Subcutaneous abdominal adipose tissue (tissue), 5 donors: ENCODE measurements around the gene TCERG1.

Source experiments
- H3K27ac ChIP-seq: one replicate; pipeline ENCODE4 v1.7.0; 2013; ENCODE audit warnings: low read depth, mild to moderate bottlenecking, inconsistent platforms, low read length, moderate library complexity
- H3K27me3 ChIP-seq, 5 donors: one replicate each; pipeline ENCODE4 v1.7.0; 2013; ENCODE audit warnings: low read length in 5 of 5, inconsistent platforms in 1 of 5; ENCODE audit not compliant: control insufficient read depth in 5 of 5, insufficient read depth in 4 of 5
- H3K36me3 ChIP-seq, 5 donors: one replicate each; pipeline ENCODE4 v1.7.0; 2013; ENCODE audit warnings: low read length in 5 of 5; ENCODE audit not compliant: control insufficient read depth in 5 of 5, insufficient read depth in 5 of 5
- H3K4me1 ChIP-seq, 5 donors: one replicate each; pipeline ENCODE4 v1.7.0; 2013; ENCODE audit warnings: low read length in 5 of 5, mild to moderate bottlenecking in 3 of 5, moderate library complexity in 1 of 5; ENCODE audit not compliant: control insufficient read depth in 5 of 5, insufficient read depth in 5 of 5
- H3K4me3 ChIP-seq, 5 donors: one replicate each; pipeline ENCODE4 v1.7.0; 2013; ENCODE audit warnings: low read length in 5 of 5, low read depth in 1 of 5
- H3K9ac ChIP-seq, 5 donors: one replicate each; pipeline ENCODE4 v1.7.0; 2013; ENCODE audit warnings: low read length in 5 of 5, mild to moderate bottlenecking in 4 of 5, moderate library complexity in 3 of 5
- H3K9me3 ChIP-seq, 5 donors: one replicate each; pipeline ENCODE4 v1.7.0; 2013; ENCODE audit warnings: low read length in 5 of 5; ENCODE audit not compliant: control insufficient read depth in 5 of 5
- donor health status: healthy.
- donor health status: healthy.
- donor health status: healthy.
- donor health status: healthy.
- donor health status: healthy.

Gene TCERG1

DNA sequence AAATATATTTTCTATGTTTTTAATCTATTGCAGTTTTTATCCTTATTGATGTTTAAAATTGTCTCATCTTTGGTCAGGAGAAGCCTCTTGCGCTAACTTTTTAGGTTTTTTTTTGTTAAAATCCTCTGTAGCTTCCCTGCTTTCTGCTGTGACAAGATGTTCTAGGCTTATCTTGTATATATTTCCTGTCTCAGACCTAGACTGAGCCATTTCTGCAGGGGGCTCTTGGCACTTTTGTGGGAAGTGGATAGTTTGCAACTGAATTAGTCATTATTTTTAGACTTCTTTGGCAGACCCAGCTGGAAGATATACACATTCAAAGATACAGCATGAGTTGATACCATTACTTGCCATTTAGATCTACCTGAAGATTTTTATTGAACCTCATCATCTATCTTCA lies 28.8 kb downstream of the TCERG1 start:
- H3K36me3 ChIP-seq = peaks cover 33 to 57% (median 50%) of the 10 kb centered on the region in 5 donors
- H3K4me3 ChIP-seq = no peak overlapping the region
- no peaks in the 10 kb centered on the region for H3K27me3 ChIP-seq
- no peaks in the 10 kb centered on the region for H3K4me1 ChIP-seq
- no peak overlapping the region for H3K9ac ChIP-seq
- no peak overlapping the region for H3K27ac ChIP-seq
- H3K9me3 ChIP-seq = no peaks in the 10 kb centered on the region

DNA sequence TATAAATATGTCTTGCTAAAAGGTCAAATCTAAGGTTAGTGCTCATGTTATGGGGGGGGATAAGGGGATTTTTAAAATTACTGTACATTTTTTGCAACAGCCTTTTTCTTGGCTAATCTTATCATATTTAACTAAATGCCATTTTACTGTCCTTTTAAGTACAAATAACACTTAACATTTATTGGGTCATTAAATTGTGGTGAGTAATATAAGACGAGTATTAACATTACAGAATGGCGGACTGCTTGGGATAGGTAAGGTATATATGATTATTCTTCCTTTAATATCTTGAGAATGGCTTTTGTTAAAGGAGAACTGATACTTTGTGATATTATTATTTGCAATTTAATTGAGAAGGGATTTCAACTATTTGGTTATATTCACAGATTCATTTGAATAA lies 35.6 kb downstream of the TCERG1 start:
- Histone ChIP-seq H3K27ac (no peak overlapping the region), H3K9me3 (no peaks in the 10 kb centered on the region), H3K36me3 (peaks cover 37 to 60% (median 57%) of the 10 kb centered on the region in 5 donors), H3K27me3 (no peaks in the 10 kb centered on the region), H3K4me3 (no peak overlapping the region), H3K9ac (no peak overlapping the region), H3K4me1 (no peaks in the 10 kb centered on the region)

DNA sequence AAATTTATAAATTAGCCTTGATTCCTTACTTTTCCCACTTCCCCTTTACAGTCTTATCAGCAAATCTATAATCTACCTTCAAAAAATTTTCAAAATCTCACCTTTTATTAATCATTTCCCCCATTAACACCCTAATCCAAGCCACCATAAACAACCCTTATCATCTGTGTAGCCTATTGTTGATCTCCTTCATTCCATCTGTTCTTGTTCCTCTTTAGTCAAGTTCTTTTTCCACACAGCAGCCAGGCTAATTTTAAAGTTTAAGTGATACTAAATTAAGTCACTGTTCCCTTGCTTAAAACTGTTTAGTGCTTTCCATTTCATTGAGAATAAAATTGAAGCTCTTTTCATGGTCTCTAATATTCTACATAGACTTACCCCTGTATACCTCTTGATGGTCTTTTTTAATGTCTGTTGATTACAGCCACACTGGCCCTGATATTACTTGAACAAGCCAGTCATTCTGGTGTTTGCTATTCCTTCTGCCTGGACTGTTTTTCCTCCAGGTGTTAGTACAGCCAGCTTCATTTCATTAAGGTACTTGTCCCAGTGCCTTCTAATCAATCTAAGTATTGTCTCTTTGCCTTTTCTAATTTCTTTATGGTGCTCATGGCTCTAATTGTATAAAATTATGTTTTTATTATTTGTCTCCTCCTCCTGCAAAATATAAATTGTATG lies 37.7 kb downstream of the TCERG1 start:
- no peaks in the 10 kb centered on the region for H3K4me1 ChIP-seq
- H3K36me3 ChIP-seq = peaks cover 36 to 67% (median 55%) of the 10 kb centered on the region in 5 donors
- H3K27me3 ChIP-seq = no peaks in the 10 kb centered on the region
- H3K9me3 ChIP-seq = no peaks in the 10 kb centered on the region
- no peak overlapping the region for H3K4me3 ChIP-seq
- no peak overlapping the region for H3K27ac ChIP-seq
- no peak overlapping the region for H3K9ac ChIP-seq

DNA sequence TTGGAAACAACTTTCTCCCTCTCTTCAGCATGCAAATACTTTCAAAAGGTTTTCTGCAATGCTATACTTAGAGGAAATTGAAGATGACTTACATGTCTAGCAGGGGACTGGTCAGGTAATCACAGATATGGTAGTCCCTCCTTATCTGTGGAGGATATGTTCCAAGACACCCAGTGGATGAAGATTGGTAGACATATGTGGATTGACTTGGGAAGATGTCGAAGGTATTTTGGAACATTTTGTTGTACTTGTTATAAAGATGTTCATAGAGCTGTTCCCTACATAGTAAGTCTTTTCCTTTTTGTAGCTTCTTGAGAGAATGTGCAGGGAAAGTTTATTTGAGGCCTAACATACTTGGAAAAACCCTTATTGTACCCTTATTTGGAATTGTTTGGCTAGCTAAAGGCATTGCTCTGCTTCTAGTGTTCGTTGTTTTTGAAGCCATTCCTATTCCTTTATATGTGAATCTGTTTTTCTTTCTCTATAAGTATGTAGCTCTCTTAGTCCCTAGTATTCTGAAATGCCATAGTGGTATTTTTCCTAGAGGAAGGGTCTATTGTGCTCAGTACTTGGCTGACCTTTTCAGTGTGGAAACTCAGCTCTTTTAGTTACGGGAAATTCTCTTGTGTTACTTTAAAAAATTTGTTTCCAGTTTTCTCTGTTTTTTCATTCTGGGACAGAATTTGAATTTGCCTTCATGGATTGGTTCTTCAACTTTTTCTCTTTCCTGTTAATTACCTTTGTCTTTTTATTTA lies 43.1 kb downstream of the TCERG1 start:
- no peak overlapping the region for H3K9ac ChIP-seq
- no peaks in the 10 kb centered on the region for H3K4me1 ChIP-seq
- no peak overlapping the region for H3K27ac ChIP-seq
- no peak overlapping the region for H3K4me3 ChIP-seq
- H3K9me3 ChIP-seq = no peaks in the 10 kb centered on the region
- H3K36me3 ChIP-seq = peaks cover 6 to 34% (median 20%) of the 10 kb centered on the region in 5 donors
- no peaks in the 10 kb centered on the region for H3K27me3 ChIP-seq

DNA sequence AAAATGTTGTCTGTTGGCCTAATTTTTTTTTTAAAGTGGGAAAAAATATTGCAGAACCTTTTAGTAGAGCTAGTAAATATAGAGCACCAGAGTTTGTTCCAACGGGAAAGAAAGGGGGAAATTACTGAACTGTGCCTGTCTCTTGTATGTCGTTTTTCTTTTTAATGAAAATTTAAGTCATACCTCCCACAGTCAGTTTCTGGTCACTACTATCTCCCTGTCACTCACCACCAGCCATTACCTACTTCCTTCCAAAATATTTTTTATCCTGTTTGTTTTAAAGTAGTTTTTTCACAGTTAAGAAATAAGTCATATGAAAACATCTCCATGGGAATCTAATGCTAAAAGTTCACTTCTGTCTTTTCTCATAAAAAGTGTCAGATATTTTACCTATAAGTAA lies 47.5 kb downstream of the TCERG1 start:
- Histone ChIP-seq H3K27me3 (no peaks in the 10 kb centered on the region), H3K4me3 (no peak overlapping the region), H3K36me3 (peaks cover 4 to 37% (median 21%) of the 10 kb centered on the region in 5 donors), H3K9me3 (no peaks in the 10 kb centered on the region), H3K4me1 (no peaks in the 10 kb centered on the region), H3K9ac (no peak overlapping the region), H3K27ac (no peak overlapping the region)

DNA sequence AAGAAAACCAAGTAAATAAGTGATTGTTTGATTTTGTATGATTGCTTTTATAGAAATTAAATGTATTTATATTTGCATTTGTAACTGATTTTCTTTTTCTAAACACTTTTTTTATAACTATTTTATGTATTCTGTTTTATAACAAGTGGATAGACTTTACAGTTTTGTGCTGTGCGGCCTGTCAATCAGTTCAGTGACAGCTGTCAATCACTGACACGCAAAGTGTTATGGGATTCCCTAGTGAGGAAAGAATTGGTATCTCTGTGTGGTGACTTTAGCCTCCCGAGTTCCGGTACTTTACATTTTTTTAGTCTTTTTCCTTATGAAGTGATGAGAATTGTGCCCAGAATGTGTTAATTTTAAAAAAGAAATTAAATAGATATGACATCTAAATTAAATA lies 52.5 kb downstream of the TCERG1 start:
- H3K27me3 ChIP-seq = no peaks in the 10 kb centered on the region
- H3K36me3 ChIP-seq = peaks cover 12 to 37% (median 28%) of the 10 kb centered on the region in 5 donors
- no peaks in the 10 kb centered on the region for H3K9me3 ChIP-seq
- no peak overlapping the region for H3K9ac ChIP-seq
- no peaks in the 10 kb centered on the region for H3K4me1 ChIP-seq
- no peak overlapping the region for H3K4me3 ChIP-seq
- H3K27ac ChIP-seq = no peak overlapping the region

DNA sequence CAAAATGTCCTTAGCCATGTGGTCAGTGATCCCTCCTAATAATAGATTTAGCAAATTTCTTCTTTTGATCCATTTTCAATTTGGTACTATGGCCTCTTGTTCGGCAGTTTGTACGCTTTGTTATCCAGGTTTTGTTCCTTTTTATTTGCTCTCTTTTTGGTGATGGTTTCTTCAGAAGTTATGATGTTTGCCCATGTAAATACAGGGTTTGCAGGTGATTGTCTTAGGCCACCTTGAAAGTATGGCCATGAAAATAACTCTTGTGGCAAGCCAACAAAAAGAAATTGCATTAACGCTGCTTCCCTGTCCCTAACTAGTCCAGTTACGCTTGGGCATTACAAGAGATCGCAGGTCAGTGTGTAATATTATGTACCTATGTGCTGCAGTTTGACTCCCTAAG lies 60.3 kb downstream of the TCERG1 start:
- Histone ChIP-seq H3K4me3 (no peak overlapping the region), H3K27me3 (no peaks in the 10 kb centered on the region), H3K9ac (no peak overlapping the region), H3K9me3 (no peaks in the 10 kb centered on the region), H3K27ac (no peak overlapping the region), H3K4me1 (no peaks in the 10 kb centered on the region), H3K36me3 (peaks cover 66 to 85% (median 70%) of the 10 kb centered on the region in 5 donors)

DNA sequence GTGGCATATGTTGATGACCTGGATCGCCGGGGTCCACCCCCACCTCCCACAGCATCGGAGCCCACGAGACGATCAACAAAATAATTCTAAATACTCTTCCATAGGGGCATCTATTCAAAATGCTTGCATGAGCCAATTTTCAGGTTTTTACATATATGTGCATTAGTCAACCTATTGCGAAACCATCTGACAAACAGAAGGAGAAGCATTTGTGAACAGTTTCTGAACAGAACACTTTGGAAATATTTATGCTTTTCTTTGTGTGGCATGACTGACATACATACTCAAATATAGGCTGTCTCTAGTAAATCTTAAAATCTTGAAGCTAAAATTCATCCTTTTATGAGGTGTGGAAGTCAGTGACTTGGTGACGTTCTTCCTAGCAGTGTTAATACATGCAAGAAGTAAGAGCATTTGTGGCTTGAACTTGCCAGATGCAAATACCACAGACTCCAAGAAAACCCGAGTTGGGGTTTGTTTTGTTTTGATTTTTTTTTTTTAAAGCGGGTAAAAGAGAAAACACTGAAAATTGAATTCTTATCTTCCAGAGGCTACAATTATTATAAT lies 63.5 kb downstream of the TCERG1 start:
- Histone ChIP-seq H3K36me3 (peaks cover 53 to 62% (median 55%) of the 10 kb centered on the region in 5 donors), H3K9me3 (no peaks in the 10 kb centered on the region), H3K4me3 (no peak overlapping the region), H3K27me3 (no peaks in the 10 kb centered on the region), H3K9ac (no peak overlapping the region), H3K27ac (no peak overlapping the region), H3K4me1 (no peaks in the 10 kb centered on the region)

DNA sequence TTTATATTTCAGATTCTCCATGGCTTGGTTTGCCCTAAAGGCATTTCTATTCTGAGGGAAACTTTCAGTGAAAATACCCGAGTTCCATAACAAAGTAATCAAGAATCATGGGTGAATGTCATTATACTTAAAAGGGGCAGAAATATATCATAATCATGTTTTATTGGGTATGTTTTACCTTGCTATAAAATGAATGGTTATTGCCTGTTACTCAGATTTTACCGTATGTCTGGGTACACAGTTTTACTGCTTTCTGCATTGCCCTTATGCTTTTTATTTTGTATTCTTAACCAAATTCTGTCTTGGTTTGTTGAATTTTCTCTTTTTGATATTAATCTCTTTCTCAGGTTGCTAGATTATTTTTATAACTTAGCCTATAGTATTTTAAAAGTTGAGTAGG lies 66.3 kb downstream of the TCERG1 start:
- H3K36me3 ChIP-seq = peaks cover 29 to 35% (median 31%) of the 10 kb centered on the region in 5 donors
- H3K27me3 ChIP-seq = no peaks in the 10 kb centered on the region
- no peak overlapping the region for H3K4me3 ChIP-seq
- H3K9me3 ChIP-seq = no peaks in the 10 kb centered on the region
- H3K27ac ChIP-seq = no peak overlapping the region
- H3K9ac ChIP-seq = no peak overlapping the region
- no peaks in the 10 kb centered on the region for H3K4me1 ChIP-seq

DNA sequence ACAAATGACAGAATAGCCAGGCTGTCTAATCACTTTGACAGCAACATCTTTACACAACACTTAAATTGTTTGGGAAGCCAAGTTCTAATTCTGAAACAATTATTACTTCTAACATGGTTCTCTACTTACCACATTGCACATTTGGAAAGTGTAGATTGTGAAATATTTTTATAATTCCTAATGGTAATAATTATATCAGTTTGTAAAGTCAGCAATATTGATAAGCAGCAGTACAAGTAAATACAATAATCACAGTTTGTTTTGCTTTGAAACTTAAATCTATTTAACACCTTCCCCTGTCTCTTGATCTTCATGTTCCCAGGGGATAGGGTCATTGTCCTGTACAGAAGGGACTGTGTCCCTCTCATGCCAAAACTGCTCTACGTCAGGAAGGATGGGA lies 67.4 kb downstream of the TCERG1 start:
- no peaks in the 10 kb centered on the region for H3K4me1 ChIP-seq
- no peak overlapping the region for H3K4me3 ChIP-seq
- H3K9me3 ChIP-seq = no peaks in the 10 kb centered on the region
- no peaks in the 10 kb centered on the region for H3K27me3 ChIP-seq
- H3K9ac ChIP-seq = no peak overlapping the region
- H3K27ac ChIP-seq = no peak overlapping the region
- H3K36me3 ChIP-seq = peaks cover 19 to 25% (median 22%) of the 10 kb centered on the region in 5 donors
